ENCODE data around the gene LAMA2.

DNA sequence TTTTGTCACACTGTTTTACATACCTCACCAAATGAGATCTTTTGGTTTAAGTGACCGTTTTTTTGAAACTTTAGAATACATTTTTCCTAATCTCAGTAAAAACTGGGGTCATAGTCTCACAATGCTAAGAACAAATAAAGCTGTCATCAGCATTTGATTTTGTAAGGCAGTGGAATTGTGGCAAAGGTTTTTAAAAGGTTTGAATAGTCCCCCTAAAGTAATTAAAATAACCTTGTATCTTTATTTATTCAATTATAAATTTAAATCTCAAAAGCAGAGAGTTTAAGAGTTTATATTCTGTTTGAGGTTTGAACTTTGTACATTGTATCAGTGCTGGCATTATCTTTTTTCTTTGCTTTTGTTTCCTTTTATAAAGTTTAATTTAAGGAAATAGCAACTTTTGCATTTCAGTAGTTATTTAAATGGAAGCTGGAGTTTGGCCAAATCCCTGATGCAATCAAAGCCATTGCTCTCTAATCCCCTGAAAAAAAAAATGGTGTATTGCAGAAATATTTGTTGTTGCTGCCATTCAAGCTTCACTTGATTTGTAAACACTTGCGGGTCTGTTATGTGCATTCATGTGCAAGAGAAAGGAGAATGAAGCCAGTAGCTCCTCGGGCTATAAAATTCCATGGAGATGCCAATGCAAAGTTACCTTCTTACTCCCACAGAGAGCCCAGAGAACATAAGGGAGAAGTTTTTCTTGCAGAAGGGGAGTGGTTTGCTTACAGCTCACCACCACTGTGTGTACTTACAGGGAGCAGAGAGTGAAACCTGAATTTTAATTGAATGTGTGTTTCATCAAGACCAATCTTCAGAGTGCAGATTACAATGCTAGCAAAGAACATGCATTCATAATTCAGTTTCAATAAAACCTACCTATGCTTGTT, 435.2 kb downstream of the LAMA2 start:
- no peak for TF ChIP-seq CTCF (conservative IDR thresholded peaks at IDR 0.05; ENCODE audit: low read depth in 2 of 2)
- TF ChIP-seq JUNB (IDR thresholded peaks at IDR 0.05; ENCODE audit: unreplicated experiment), result no peak
- TF ChIP-seq, protein P1, sequence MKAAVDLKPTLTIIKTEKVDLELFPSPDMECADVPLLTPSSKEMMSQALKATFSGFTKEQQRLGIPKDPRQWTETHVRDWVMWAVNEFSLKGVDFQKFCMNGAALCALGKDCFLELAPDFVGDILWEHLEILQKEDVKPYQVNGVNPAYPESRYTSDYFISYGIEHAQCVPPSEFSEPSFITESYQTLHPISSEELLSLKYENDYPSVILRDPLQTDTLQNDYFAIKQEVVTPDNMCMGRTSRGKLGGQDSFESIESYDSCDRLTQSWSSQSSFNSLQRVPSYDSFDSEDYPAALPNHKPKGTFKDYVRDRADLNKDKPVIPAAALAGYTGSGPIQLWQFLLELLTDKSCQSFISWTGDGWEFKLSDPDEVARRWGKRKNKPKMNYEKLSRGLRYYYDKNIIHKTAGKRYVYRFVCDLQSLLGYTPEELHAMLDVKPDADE (IDR thresholded peaks at IDR 0.05), result no peak
- TF ChIP-seq EZH2 (IDR thresholded peaks at IDR 0.05; ENCODE audit: low read depth, unreplicated experiment), result no peak
- no peak for TF ChIP-seq POLR2AphosphoS5 (IDR thresholded peaks at IDR 0.05; ENCODE audit: low read depth)
- no peak for TF ChIP-seq STAT1 (IDR thresholded peaks at IDR 0.05; ENCODE audit: unreplicated experiment)
- 0 out of 2 replicates have a peak, but pooled peaks have one; percentile 4 for TF ChIP-seq CREB1 (CRISPR knock-in tag; IDR thresholded peaks at IDR 0.05; ENCODE audit: low read depth)
- peak; percentile 90; the same call in 1 of the 2 replicates for TF ChIP-seq NANOG (IDR thresholded peaks at IDR 0.05; ENCODE audit: borderline replicate concordance)
- TF ChIP-seq EZH2phosphoT487 (IDR thresholded peaks at IDR 0.05; ENCODE audit: unreplicated experiment), result no peak
- no peak for TF ChIP-seq REST (IDR thresholded peaks at IDR 0.05; ENCODE audit: unreplicated experiment)
- peak; percentile 94 for TF ChIP-seq ZNF462 (CRISPR knock-in tag; IDR thresholded peaks at IDR 0.05)
